Body of pancreas (tissue), 4 donors: ENCODE measurements around the gene SLC23A3. TPM values are rescaled to one million over a fixed set of nuclear protein-coding genes. Genes with fewer than 3 reads are reported as not detected.

ENCODE experiments used
- ATAC-seq: fragments of 150-250 bp; one replicate; pipeline ENCODE4 v1.9.1; 2016
- DNase-seq, 4 donors: peaks; one replicate each; pipeline ENCODE4 v3.0.0-alpha.2; 2019
- H3K27ac ChIP-seq, 4 donors: fragments of 200-600 bp; sonication (generic); 1 replicate in 3 of 4; 2 replicates in 1 of 4; pipeline versions ENCODE4 v1.5.1 to v1.6.1; 2016 to 2019; ENCODE audit warnings: mild to moderate bottlenecking in 1 of 4, mixed read lengths in 1 of 4, moderate library complexity in 1 of 4
- H3K27me3 ChIP-seq, 2 donors: fragments of 200-600 bp; sonication (generic); one replicate each; pipeline ENCODE4 v1.6.0; 2016; ENCODE audit warnings: mild to moderate bottlenecking in 1 of 2
- H3K36me3 ChIP-seq, 2 donors: fragments of 200-600 bp; sonication (generic); replicated peaks in 1 of 2; 2 replicates each; pipeline ENCODE4 v1.5.1; 2016; ENCODE audit warnings: low read depth in 2 of 2; ENCODE audit not compliant: insufficient read depth in 1 of 2
- H3K4me1 ChIP-seq: fragments of 200-600 bp; sonication (generic); one replicate; pipeline ENCODE4 v1.6.0; 2016
- H3K4me3 ChIP-seq, 2 donors: fragments of 200-600 bp; sonication (generic); 1 replicate in 1 of 2; 2 replicates in 1 of 2; pipeline ENCODE4 v1.5.1; 2016 to 2019
- H3K9me3 ChIP-seq, 3 donors: fragments of 200-600 bp; sonication (generic); 1 replicate in 2 of 3; 2 replicates in 1 of 3; pipeline ENCODE4 v1.5.1; 2016
- CTCF ChIP-seq, 7 experiments: fragments of 450-650 bp in 4 of 7; fragments of 200-600 bp in 3 of 7; sonication (generic) in 3 of 7; IDR thresholded peaks; one replicate each; pipeline ENCODE4 v1.5.1; 2016 to 2019; ENCODE audit warnings: antibody characterized with exemption in 7 of 7
- POLR2A ChIP-seq, 3 donors: fragments of 450-650 bp; IDR thresholded peaks; one replicate each; pipeline ENCODE4 v1.6.1; 2016; ENCODE audit warnings: antibody characterized with exemption in 3 of 3, mild to moderate bottlenecking in 2 of 3
- WGBS, 2 donors: methylation state at CpG; one replicate each; pipeline ENCODE4 v1.1.5; 2017; 5-methylcytosine and 5-hydroxymethylcytosine counted together
- intact Hi-C: fragments of 100-400 bp; cut with DNase I; formaldehyde crosslinking; loops from one replicate; pipeline ENCODE4 v1.15.1; 2023
- total RNA-seq, 2 donors: library from RNA; depleted of rRNA; stranded (reverse); fragments of >200 nt; gene quantifications; one replicate each; pipeline ENCODE4 v1.1.0, GENCODE V29; 2016

The SLC23A3 gene
- total RNA-seq, 2 donors from 2014 or later = 3.1 to 8.2 TPM

- 86 to 92% methylated on average over 9 of the region's 9 CpGs for WGBS, 2 donors
- DNase-seq = no peak
- peaks cover 0 to 3% of the 10 kb centered on the region in 2 donors for H3K36me3 ChIP-seq
Observed at GRCh38 chr2:219210886-219211362, 41.1 kb upstream of the SLC23A3 start.

GRCh38 chr2:219210196-219210885 lies 40.5 kb upstream of the SLC23A3 start:
- H3K27me3 ChIP-seq = no peaks in the 10 kb centered on the region
- H3K9me3 ChIP-seq = no peaks in the 10 kb centered on the region
- 93 to 95% methylated on average over 17 to 24 of the region's 24 CpGs for WGBS, 2 donors
- DNase-seq (no peak), ATAC-seq (no peak)
- TF ChIP-seq POLR2A (IDR thresholded peaks at IDR 0.05) = no peak
- TF ChIP-seq CTCF (IDR thresholded peaks at IDR 0.05) = no peak
- peaks cover 0 to 3% of the 10 kb centered on the region in 2 donors for H3K36me3 ChIP-seq
- H3K27ac ChIP-seq = no peak overlapping the region
- intact Hi-C loops = no loop called here
- no peak overlapping the region for H3K4me3 ChIP-seq
- peaks cover 19% of the 10 kb centered on the region for H3K4me1 ChIP-seq

More at GRCh38 chr2:219210886-219211362, 41.1 kb upstream of the SLC23A3 start:
- no peak for TF ChIP-seq CTCF (IDR thresholded peaks at IDR 0.05)
- TF ChIP-seq POLR2A (IDR thresholded peaks at IDR 0.05) = no peak
- Histone ChIP-seq H3K27me3 (no peaks in the 10 kb centered on the region), H3K27ac (no peak overlapping the region), H3K4me1 (peaks cover 17% of the 10 kb centered on the region), H3K4me3 (no peak overlapping the region), H3K9me3 (no peaks in the 10 kb centered on the region)
- intact Hi-C loops = no loop called here
- no peak for ATAC-seq

- Histone ChIP-seq H3K4me3 (no peak overlapping the region), H3K36me3 (peaks cover 0 to 3% of the 10 kb centered on the region in 2 donors), H3K4me1 (peaks cover 19% of the 10 kb centered on the region), H3K27me3 (no peaks in the 10 kb centered on the region), H3K9me3 (no peaks in the 10 kb centered on the region), H3K27ac (no peak overlapping the region)
- 80 to 84% methylated on average over 17 to 18 of the region's 18 CpGs for WGBS, 2 donors
- ATAC-seq (no peak), DNase-seq (no peak)
- TF ChIP-seq CTCF (IDR thresholded peaks at IDR 0.05) (no peak), POLR2A (IDR thresholded peaks at IDR 0.05) (no peak)
- intact Hi-C loops = no loop called here
Observed at GRCh38 chr2:219209236-219210195, 39.7 kb upstream of the SLC23A3 start.

- DNase-seq = no peak
- peaks cover 19% of the 10 kb centered on the region for H3K4me1 ChIP-seq
- no peaks in the 10 kb centered on the region for H3K9me3 ChIP-seq
- intact Hi-C loops = no loop called here
- no peak overlapping the region for H3K4me3 ChIP-seq
- TF ChIP-seq POLR2A (IDR thresholded peaks at IDR 0.05) = no peak
- TF ChIP-seq CTCF (IDR thresholded peaks at IDR 0.05) = no peak
- no peak for ATAC-seq
- peak overlapping the region in 2 of 4 donors; percentile 95 to 98 for H3K27ac ChIP-seq
- no peaks in the 10 kb centered on the region for H3K27me3 ChIP-seq
- H3K36me3 ChIP-seq = peaks cover 0 to 3% of the 10 kb centered on the region in 2 donors
- 72 to 81% methylated on average over 16 to 17 of the region's 17 CpGs for WGBS, 2 donors
Observed at GRCh38 chr2:219207884-219208740, 38.3 kb upstream of the SLC23A3 start.
